ENCODE data around the gene LAMA5. TPM values are rescaled to one million over a fixed set of nuclear protein-coding genes. Genes with fewer than 3 reads are reported as not detected.

The LAMA5 gene
- total RNA-seq, 1 donor from 2014 or later, result 240 TPM

DNA sequence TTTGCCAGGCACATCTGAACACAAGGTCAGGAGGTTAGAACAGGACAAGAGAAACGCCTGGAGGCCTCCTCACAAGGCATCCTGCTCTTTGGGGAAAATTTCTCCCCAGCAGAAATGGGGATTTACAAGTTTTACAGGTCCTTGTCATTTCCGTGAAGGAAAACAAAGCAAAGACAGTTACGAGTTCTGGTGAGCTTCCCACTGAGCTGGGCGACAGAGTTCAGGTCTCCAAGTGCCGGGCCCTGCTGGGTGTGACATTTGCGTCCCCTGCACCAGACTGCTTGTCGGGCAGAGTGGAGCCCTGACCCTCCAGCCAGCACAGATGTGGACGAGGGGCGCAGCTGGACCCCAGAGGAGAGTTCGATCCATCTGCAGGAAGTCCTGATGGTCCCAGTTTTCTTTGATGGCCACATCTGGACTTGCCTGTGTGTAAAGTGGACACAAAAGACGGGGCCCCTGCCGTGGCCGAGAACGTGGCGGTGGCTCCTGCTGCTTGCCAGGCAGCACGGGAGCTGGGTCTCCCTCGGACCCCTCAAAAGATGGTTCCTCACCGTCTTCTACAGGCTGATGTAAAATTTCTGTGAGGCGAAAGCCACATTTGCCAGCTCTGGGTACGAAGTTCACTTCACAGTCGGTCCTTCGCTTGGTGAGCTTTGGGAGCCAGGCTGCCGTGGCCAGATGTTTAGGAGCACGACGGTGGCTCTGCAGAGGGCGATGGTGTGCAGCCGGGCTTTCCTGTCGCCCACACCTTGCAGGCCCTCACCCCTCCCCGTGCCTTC, 69.5 kb downstream of the LAMA5 start:
- H3K4me3 ChIP-seq (ENCODE audit: low read depth, low read length), result no peak overlapping the region
- no peak for DNase-seq (ENCODE audit: low read depth)
- TF ChIP-seq, protein P1, sequence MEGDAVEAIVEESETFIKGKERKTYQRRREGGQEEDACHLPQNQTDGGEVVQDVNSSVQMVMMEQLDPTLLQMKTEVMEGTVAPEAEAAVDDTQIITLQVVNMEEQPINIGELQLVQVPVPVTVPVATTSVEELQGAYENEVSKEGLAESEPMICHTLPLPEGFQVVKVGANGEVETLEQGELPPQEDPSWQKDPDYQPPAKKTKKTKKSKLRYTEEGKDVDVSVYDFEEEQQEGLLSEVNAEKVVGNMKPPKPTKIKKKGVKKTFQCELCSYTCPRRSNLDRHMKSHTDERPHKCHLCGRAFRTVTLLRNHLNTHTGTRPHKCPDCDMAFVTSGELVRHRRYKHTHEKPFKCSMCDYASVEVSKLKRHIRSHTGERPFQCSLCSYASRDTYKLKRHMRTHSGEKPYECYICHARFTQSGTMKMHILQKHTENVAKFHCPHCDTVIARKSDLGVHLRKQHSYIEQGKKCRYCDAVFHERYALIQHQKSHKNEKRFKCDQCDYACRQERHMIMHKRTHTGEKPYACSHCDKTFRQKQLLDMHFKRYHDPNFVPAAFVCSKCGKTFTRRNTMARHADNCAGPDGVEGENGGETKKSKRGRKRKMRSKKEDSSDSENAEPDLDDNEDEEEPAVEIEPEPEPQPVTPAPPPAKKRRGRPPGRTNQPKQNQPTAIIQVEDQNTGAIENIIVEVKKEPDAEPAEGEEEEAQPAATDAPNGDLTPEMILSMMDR (conservative IDR thresholded peaks at IDR 0.05; ENCODE audit: low read depth, low read length), result no peak

DNA sequence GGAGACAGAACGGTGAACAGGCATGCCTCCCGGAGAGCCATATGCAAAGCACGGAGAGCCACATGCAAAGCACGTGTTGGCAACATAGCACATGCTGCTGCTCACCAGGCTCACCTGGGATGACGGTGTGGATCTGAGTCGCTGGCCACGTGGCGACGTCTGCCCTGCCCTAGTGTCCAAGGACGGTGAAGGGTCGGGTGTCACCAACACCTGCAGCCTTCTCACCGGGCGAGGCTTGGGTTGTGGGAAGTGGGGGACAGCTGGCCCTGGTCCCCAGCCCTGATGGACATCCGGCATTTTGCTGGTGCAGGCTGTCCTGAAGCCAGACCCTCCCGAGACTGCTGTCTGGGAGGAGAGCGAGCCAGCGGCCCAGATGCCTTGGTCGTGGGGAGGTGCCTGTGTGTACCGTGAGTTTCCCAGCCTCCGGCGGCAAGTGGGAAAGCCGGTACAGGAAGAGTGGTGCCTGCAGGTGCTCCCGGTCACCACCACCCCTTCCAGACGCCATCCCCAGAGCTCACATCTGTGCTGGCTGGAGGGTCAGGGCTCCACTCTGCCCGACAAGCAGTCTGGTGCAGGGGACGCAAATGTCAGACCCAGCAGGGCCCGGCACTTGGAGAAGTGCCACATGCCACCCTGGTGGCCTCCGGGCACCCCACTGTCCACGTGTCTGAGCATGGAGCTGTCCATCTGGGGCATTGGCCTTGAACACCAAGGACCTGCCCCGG, 70.2 kb downstream of the LAMA5 start:
- TF ChIP-seq, protein P1 (conservative IDR thresholded peaks at IDR 0.05; ENCODE audit: low read depth, low read length), result no peak
- no peak overlapping the region for H3K4me3 ChIP-seq (ENCODE audit: low read depth, low read length)
- DNase-seq (ENCODE audit: low read depth), result no peak

DNA sequence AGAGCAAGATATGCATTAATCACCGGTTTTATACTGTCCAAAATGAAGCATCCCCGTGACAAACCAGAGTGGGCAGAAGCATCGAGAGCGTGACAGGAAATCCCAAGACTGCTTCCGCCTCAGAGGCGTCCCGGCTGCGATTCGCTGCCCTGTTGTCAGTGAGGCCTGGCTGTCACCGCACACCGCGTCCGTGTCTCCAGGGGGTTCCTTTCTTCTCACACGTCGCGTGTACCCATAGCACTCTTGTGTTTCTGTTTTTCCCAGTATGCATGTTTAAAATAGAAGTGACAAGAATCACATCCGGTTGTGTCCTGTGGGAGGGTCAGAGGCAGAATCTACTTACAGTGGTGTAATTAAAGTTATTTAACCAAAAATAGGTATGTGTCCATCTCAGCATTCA, 72.6 kb downstream of the LAMA5 start:
- no peak for DNase-seq (ENCODE audit: low read depth)
- no peak overlapping the region for H3K4me3 ChIP-seq (ENCODE audit: low read depth, low read length)
- TF ChIP-seq, protein P1 (conservative IDR thresholded peaks at IDR 0.05; ENCODE audit: low read depth, low read length), result no peak

DNA sequence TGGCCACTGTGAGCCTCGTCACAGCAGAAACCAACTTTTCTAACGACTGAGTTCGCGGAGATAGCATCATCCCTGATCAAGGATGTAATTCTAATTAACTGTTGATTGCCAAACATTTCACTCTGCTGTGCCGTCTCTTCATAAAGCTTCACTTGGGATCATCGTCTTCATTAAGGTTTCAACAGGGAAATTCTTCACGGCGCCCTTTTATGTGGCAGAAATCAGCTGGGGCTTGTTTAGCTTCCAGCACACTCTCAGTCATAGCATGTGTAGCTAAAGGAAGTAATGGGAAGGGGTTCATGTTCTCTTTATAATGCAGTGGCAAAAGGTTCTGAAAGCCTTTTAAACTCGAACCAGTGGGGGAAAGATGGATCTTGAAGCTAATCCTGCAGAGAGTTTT, 73.2 kb downstream of the LAMA5 start:
- H3K4me3 ChIP-seq (ENCODE audit: low read depth, low read length), result no peak overlapping the region
- DNase-seq (ENCODE audit: low read depth), result no peak
- TF ChIP-seq, protein P1 (conservative IDR thresholded peaks at IDR 0.05; ENCODE audit: low read depth, low read length), result no peak

DNA sequence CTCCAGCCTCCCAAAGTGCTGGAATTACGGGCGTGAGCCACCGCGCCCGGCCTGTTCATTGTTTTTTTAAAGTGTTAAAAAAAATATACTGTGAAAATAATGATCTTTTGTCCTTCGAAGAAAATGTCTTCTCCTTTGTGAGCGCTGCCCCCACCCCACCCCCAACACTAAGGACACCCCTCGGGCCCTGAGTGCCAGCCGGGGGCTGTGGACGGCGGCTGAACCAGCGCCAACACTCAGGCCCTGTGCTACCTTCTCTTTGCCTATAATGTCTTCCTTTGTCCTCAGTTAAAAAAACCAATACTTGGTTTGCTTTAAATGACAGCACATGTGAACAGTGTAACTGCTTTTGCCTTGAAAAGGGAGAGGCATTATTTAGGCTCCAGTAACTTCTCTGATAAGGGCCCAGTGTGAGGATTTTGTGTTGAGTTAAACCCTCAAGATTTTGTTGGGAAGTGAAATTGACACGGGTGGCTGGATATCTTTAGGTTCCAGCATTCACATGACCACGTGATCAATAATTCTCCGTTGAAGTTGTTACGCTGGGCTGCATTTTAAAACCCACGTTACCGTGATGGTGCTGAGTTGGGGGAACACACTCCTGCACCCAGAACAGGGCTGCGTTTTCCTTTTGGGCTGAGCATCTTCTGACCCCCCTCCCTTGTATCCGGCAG, 73.9 kb downstream of the LAMA5 start:
- H3K4me3 ChIP-seq (ENCODE audit: low read depth, low read length), result no peak overlapping the region
- TF ChIP-seq, protein P1 (conservative IDR thresholded peaks at IDR 0.05; ENCODE audit: low read depth, low read length), result no peak
- no peak for DNase-seq (ENCODE audit: low read depth)

DNA sequence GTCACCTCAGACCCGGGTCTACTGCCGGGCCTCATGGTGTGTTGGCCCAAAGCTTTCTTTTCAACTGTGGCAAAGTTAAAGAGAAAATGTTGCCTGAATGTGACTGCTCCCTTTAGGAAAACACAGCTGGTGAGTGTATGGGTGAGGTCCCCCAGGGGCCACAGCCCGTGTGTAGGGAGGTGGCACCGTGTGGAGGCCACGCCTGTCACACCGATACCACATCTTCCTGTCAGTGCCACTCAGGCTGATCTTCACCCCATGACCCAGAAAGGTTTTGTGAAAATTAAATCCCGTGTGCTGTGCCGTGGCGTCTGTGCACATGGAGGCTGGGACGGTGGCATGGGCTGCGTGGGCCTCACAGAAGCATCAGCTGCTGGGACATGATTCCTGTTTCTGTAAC, 75.0 kb downstream of the LAMA5 start:
- DNase-seq (ENCODE audit: low read depth), result no peak
- TF ChIP-seq, protein P1 (conservative IDR thresholded peaks at IDR 0.05; ENCODE audit: low read depth, low read length), result no peak
- no peak overlapping the region for H3K4me3 ChIP-seq (ENCODE audit: low read depth, low read length)

Data from epithelial cell of proximal tubule (primary cell).